ENCODE measurements around the gene PFDN2. TPM values are rescaled to one million over a fixed set of nuclear protein-coding genes. Genes with fewer than 3 reads are reported as not detected.

The PFDN2 gene
- total RNA-seq, 4 donors from 2014 or later: 26.2 to 40.8 (median 31.4) TPM

DNA sequence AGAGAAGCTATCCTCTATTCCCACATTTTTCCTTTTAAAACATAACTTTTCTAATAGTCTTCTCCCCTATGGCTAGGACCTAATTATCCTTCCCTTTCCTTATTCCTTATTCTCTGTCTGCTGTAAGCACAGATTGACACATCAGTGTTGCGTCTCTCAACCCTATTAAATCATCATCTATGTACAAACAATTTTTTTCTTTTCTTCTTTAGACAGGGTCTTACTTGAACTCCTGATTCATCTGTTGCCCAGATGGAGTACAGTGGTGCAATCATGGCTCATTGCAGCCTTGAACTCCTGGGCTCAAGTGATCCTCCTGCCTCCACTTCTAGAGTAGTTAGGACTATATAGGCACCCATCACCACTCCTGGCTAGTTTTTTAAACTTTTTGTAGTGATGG, 11.4 kb downstream of the PFDN2 start:
- no peak for ATAC-seq
- WGBS, 2 donors (ENCODE audit: low coverage in 1 of 2): 100% methylated on average over 1 of the region's 1 CpG

DNA sequence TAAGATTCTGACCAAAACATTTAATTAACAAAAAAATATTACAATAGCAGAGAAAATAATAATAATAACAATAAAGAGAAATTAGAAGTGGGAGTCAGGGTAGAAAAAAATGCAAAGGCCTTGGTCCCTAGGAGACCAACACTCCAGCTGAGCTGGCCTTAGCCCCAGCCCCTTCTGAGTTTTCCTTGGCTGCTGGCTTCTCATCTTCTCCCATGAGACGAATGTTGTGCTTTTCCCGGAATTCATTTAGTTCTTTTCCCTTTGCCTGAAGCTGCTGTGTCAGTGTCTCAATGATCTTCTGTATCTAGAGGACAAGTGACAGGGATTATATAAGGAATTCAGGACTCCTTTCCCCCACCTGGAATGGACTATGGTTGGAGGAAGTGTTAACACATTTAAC, 17.3 kb downstream of the PFDN2 start:
- no peak for ATAC-seq
- no peaks in the 10 kb centered on the region for H3K27me3 ChIP-seq
- WGBS, 2 donors (ENCODE audit: low coverage in 1 of 2): 17 to 30% methylated on average over 2 of the region's 2 CpGs
- H3K4me1 ChIP-seq: peaks cover 0 to 27% (median 14%) of the 10 kb centered on the region in 3 donors
- no peak overlapping the region for H3K27ac ChIP-seq
- H3K36me3 ChIP-seq: peaks cover 0 to 32% of the 10 kb centered on the region in 2 donors
- TF ChIP-seq POLR2AphosphoS5 (IDR thresholded peaks at IDR 0.05) (no peak), POLR2A (IDR thresholded peaks at IDR 0.05) (no peak), CTCF (IDR thresholded peaks at IDR 0.05) (no peak), EP300 (IDR thresholded peaks at IDR 0.05) (no peak)
- H3K9me3 ChIP-seq: no peaks in the 10 kb centered on the region
- H3K4me3 ChIP-seq: no peak overlapping the region

More for the DNA sequence above, 11.4 kb downstream of the PFDN2 start:
- Histone ChIP-seq H3K9me3 (no peaks in the 10 kb centered on the region), H3K36me3 (peaks cover 0 to 25% of the 10 kb centered on the region in 2 donors), H3K4me3 (no peak overlapping the region), H3K27ac (no peak overlapping the region), H3K27me3 (no peaks in the 10 kb centered on the region), H3K4me1 (no peaks in the 10 kb centered on the region)
- TF ChIP-seq EP300 (IDR thresholded peaks at IDR 0.05): no peak
- no peak for TF ChIP-seq POLR2A (IDR thresholded peaks at IDR 0.05)
- no peak for TF ChIP-seq CTCF (IDR thresholded peaks at IDR 0.05)

GRCh38 chr1:161099090-161099802, 18.6 kb downstream of the PFDN2 start:
- peak overlapping the region in 1 of 2 donors; percentile 68 for H3K4me3 ChIP-seq
- H3K4me1 ChIP-seq: peaks cover 0 to 27% (median 14%) of the 10 kb centered on the region in 3 donors
- TF ChIP-seq POLR2AphosphoS5 (IDR thresholded peaks at IDR 0.05): no peak
- TF ChIP-seq POLR2A (IDR thresholded peaks at IDR 0.05): no peak
- TF ChIP-seq CTCF (IDR thresholded peaks at IDR 0.05): no peak
- no peak for TF ChIP-seq EP300 (IDR thresholded peaks at IDR 0.05)
- H3K27me3 ChIP-seq: no peaks in the 10 kb centered on the region
- no peak for ATAC-seq
- H3K36me3 ChIP-seq: peaks cover 0 to 32% of the 10 kb centered on the region in 2 donors
- no peaks in the 10 kb centered on the region for H3K9me3 ChIP-seq
- WGBS, 2 donors (ENCODE audit: low coverage in 1 of 2): 67 to 86% methylated on average over 2 to 7 of the region's 9 CpGs
- H3K27ac ChIP-seq: peak overlapping the region in 3 of 4 donors; percentile 59 to 83 (median 73)

GRCh38 chr1:161098210-161099068, 19.4 kb downstream of the PFDN2 start, which contains the start of gene KLHDC9:
Gene KLHDC9, plus strand, starts transcription at chr1:161098361. Its CDS starts 175 bp downstream, at chr1:161098536.
- Histone ChIP-seq H3K9me3 (no peaks in the 10 kb centered on the region), H3K27ac (peak within 1 kb of the TSS; percentile 1 to 83 (median 66)), H3K4me1 (peaks cover 0 to 27% (median 14%) of the 10 kb centered on the region in 3 donors), H3K27me3 (no peaks in the 10 kb centered on the region), H3K4me3 (peak within 1 kb of the TSS; percentile 58 to 68), H3K36me3 (peaks cover 0 to 32% of the 10 kb centered on the region in 2 donors)
- TF ChIP-seq EP300 (IDR thresholded peaks at IDR 0.05) (no peak), CTCF (IDR thresholded peaks at IDR 0.05) (peak in 3 of 4 experiments; percentile 19 to 33 (median 25)), POLR2AphosphoS5 (IDR thresholded peaks at IDR 0.05) (peak; percentile 8)
- 29% methylated on average over 5 of the region's 71 CpGs; no CpG with 5 or more reads in 1 of the 2 donors for WGBS, 2 donors (ENCODE audit: low coverage in 1 of 2)
- peak; percentile 72 for ATAC-seq
